ENCODE data around the gene HSPBAP1. TPM values are rescaled to one million over a fixed set of nuclear protein-coding genes. Genes with fewer than 3 reads are reported as not detected.

The HSPBAP1 gene
- total and polyA plus RNA-seq, 5 donors, result 5.6 to 8.3 (median 5.8) TPM

Other genes with a start within 250 kb of the HSPBAP1 start
- gene PARP9, start 229.5 kb downstream of the HSPBAP1 start, total RNA-seq, result 10 to 100 TPM; 12.6 to 24.5 (median 14.4) TPM
- 9.2 TPM for gene PARP9, start 229.5 kb downstream of the HSPBAP1 start, polyA plus RNA-seq
- gene DTX3L, start 229.5 kb downstream of the HSPBAP1 start, total RNA-seq, result 10 to 100 TPM; 12.1 to 24.1 (median 13.6) TPM
- gene DTX3L, start 229.5 kb downstream of the HSPBAP1 start, polyA plus RNA-seq, result 5.2 TPM
- gene PARP15, start 216.2 kb downstream of the HSPBAP1 start, total RNA-seq, result 1 to 10 TPM in 1 of 4 donors, under 1 TPM in 3; 0.82 to 1.6 (median 0.93) TPM
- 0.95 TPM for gene PARP15, start 216.2 kb downstream of the HSPBAP1 start, polyA plus RNA-seq
- gene PARP14, start 113.0 kb downstream of the HSPBAP1 start, total RNA-seq, result 10 to 100 TPM; 13.8 to 21.8 (median 16.6) TPM
- 6.9 TPM for gene PARP14, start 113.0 kb downstream of the HSPBAP1 start, polyA plus RNA-seq
- gene SLC49A4, start 1.2 kb upstream of the HSPBAP1 start, total RNA-seq, result 10 to 100 TPM; 19.9 to 26.8 (median 20.8) TPM
- 13.4 TPM for gene SLC49A4, start 1.2 kb upstream of the HSPBAP1 start, polyA plus RNA-seq
- 1 to 10 TPM in 3 of 4 donors, under 1 TPM in 1; 0.72 to 4.9 (median 3.1) TPM for gene SEMA5B, start 233.9 kb upstream of the HSPBAP1 start, total RNA-seq
- 3.3 TPM for gene SEMA5B, start 233.9 kb upstream of the HSPBAP1 start, polyA plus RNA-seq

Measured in right cardiac atrium (tissue), 5 donors.